ENCODE data around the gene ERCC1.

ERCC1 gene

GRCh38 chr19:45423589-45424190, at the start of gene ERCC1:
Gene ERCC1 (minus strand): TSS chr19:45423917. CDS start chr19:45423374, 543 bp downstream.
- DNase-seq, result no peak

GRCh38 chr19:45473367-45473681, 49.6 kb upstream of the ERCC1 start:
- DNase-seq, result peak; percentile 30

GRCh38 chr19:45472563-45473366, 49.0 kb upstream of the ERCC1 start:
- peak; percentile 35 for DNase-seq

- no peak for DNase-seq
Observed at GRCh38 chr19:45471931-45472562, 48.3 kb upstream of the ERCC1 start.

- DNase-seq, result peak; percentile 16
Observed at GRCh38 chr19:45471111-45471930, 47.6 kb upstream of the ERCC1 start.

GRCh38 chr19:45470762-45471081, 47.0 kb upstream of the ERCC1 start:
- peak; percentile 16 for DNase-seq

- DNase-seq, result peak; percentile 39
Observed at GRCh38 chr19:45469945-45470761, 46.4 kb upstream of the ERCC1 start.

- peak; percentile 85 for DNase-seq
Observed at GRCh38 chr19:45469132-45469944, 45.6 kb upstream of the ERCC1 start.

GRCh38 chr19:45468803-45469131, 45.0 kb upstream of the ERCC1 start:
- no peak for DNase-seq

- DNase-seq, result peak; percentile 47
Observed at GRCh38 chr19:45468159-45468651, 44.5 kb upstream of the ERCC1 start.

GRCh38 chr19:45467456-45468158, 43.9 kb upstream of the ERCC1 start, which contains the start of gene FOSB:
Gene FOSB (plus strand): TSS chr19:45467996. CDS start chr19:45468587, 591 bp downstream.
- DNase-seq, result peak; percentile 94

- no peak for DNase-seq
Observed at GRCh38 chr19:45467115-45467455, 43.4 kb upstream of the ERCC1 start.

- DNase-seq, result no peak
Observed at GRCh38 chr19:45464852-45465441, 41.2 kb upstream of the ERCC1 start.

GRCh38 chr19:45464274-45464673, 40.6 kb upstream of the ERCC1 start:
- no peak for DNase-seq

- DNase-seq, result no peak
Observed at GRCh38 chr19:45463241-45463640, 39.5 kb upstream of the ERCC1 start.

- no peak for DNase-seq
Observed at GRCh38 chr19:45462174-45462573, 38.5 kb upstream of the ERCC1 start.

- no peak for DNase-seq
Observed at GRCh38 chr19:45460807-45461347, 37.2 kb upstream of the ERCC1 start.

GRCh38 chr19:45457776-45458175, 34.1 kb upstream of the ERCC1 start:
- no peak for DNase-seq

GRCh38 chr19:45456500-45456815, 32.7 kb upstream of the ERCC1 start:
- DNase-seq, result no peak
